HFF-Myc (cell line): ENCODE data around the gene DMWD.
A peak's percentile ranks its signal among the peaks of the same experiment; 100 is the strongest.

Source experiments
- DNase-seq: peaks from one replicate; pipeline ENCODE4 v3.0.0-alpha.2; 2011; ENCODE audit warnings: low read depth; ENCODE audit errors: extremely low read depth
- H3K4me3 ChIP-seq: replicated peaks from 2 replicates; pipeline ENCODE4 v1.5.1; 2011; ENCODE audit warnings: low read depth, mild to moderate bottlenecking, control low read depth, low read length
- TF ChIP-seq, protein P1 (sequence below): IDR thresholded peaks from 2 replicates; pipeline ENCODE4 v1.5.1; 2012; ENCODE audit warnings: mild to moderate bottlenecking, low read depth, low read length, control low read depth; ENCODE audit errors: missing control alignments

DMWD gene

GRCh38 chr19:45798995-45799517 lies 6.4 kb upstream of the DMWD start:
- TF ChIP-seq, protein P1, sequence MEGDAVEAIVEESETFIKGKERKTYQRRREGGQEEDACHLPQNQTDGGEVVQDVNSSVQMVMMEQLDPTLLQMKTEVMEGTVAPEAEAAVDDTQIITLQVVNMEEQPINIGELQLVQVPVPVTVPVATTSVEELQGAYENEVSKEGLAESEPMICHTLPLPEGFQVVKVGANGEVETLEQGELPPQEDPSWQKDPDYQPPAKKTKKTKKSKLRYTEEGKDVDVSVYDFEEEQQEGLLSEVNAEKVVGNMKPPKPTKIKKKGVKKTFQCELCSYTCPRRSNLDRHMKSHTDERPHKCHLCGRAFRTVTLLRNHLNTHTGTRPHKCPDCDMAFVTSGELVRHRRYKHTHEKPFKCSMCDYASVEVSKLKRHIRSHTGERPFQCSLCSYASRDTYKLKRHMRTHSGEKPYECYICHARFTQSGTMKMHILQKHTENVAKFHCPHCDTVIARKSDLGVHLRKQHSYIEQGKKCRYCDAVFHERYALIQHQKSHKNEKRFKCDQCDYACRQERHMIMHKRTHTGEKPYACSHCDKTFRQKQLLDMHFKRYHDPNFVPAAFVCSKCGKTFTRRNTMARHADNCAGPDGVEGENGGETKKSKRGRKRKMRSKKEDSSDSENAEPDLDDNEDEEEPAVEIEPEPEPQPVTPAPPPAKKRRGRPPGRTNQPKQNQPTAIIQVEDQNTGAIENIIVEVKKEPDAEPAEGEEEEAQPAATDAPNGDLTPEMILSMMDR, result peak; percentile 78
- DNase-seq, result no peak
- no peak overlapping the region for H3K4me3 ChIP-seq

DNA sequence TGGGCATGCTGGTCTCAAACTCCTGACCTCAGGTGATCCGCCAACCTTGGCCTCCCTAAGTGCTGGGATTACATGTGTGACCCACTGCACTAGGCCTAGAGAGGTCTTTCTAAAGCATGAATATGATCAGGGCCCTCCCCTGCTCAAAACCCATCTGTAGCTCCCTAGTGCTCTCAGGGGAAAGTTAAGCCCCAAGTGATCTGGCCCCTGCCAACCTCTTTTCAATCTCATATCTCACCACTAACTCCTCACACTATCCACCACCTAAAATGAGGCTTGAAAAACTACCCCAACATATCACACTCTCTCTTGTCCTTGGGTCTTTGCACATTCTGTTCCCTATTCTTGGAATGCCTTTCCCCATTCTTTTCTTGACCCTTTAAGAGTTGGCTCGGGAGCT lies 2.0 kb upstream of the DMWD start:
- DNase-seq, result no peak
- no peak overlapping the region for H3K4me3 ChIP-seq
- TF ChIP-seq, protein P1, result no peak

DNA sequence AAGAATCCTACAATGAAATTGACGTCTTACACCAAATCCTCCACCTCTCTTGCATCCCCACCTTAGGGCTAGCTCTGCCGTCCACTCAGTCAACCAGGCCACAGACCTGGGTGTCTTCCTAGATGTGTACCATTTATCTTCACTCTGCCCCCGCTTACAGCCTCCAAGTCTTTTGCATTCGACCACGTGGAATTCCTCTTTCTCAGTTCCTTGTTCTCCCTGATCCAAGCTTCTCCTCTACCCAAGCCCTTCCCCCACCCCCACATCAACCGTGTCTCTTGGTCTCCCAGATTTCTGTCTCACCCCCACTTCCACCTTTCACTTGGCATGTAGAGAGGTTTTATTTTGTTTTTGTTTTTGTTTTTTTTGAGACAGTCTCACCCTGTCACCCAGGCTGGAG lies 1.2 kb upstream of the DMWD start:
- no peak for DNase-seq
- H3K4me3 ChIP-seq, result no peak overlapping the region
- TF ChIP-seq, protein P1, result no peak

GRCh38 chr19:45793178-45793564 lies 526 bp upstream of the DMWD start:
- DNase-seq, result no peak
- TF ChIP-seq, protein P1, result no peak
- no peak overlapping the region for H3K4me3 ChIP-seq

DNA sequence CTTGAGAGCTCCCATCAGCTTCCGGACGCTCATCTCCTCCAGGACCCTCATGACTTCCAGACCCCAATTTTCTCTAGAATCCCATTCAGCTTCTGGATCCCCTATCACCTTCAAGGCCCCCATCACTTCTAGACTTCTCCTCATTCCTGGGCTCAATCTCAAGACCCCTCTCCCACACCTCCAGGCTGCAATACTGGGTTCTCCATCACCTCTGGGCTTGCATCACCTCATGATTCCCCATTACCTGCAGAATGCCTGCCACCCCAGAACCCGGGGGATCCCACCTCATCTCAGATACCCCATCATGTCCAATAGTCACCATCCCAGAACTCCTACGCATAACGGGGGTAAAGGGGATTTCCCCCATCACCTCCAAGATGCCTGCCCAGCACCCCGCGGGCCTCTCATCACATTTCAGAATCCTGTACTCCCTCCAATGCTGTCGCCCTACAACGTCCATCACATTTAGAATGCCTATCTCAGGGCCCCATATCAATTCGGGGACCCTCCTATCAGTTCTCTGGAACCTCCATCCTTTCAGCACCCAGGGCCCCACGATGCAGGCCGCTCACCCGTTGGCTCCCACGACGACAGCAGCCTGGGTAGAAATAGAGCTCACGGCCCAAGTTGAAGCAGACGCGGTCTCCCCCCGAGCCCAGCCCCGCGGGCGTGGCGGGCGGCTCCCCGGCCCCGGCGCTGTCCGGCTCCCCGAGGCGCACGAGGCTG lies 738 bp downstream of the DMWD start:
- TF ChIP-seq, protein P1, result no peak
- no peak for DNase-seq
- peak overlapping the region; percentile 90 for H3K4me3 ChIP-seq

DNA sequence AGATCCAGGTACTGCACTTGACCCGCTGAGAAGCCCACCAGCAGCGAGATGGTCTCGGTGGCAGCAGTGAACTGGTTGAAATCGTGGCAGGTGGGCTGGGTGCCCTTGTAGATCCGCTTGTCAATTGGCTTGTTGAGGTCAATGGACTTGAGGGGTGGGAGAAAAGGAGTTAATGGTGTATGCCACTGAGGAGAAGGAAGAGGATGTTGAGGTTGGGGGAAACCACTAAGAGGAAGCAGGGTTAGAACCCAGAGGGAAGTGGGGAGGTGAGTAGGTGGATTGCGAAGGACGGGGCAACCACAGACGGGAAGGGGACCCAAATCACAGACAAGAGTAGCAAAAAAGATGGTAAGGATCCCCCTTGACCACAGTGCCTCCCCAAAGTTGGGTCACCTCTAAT lies 1.7 kb downstream of the DMWD start:
- peak overlapping the region; percentile 90 for H3K4me3 ChIP-seq
- TF ChIP-seq, protein P1, result no peak
- no peak for DNase-seq
